Cerebellar cortex (tissue), 1 donor: Measurements from ENCODE around the gene PTK6.
"Not testable (repeated sequence)": the region's sequence is repeated elsewhere in the genome, so short reads cannot be mapped to it uniquely, and the experiment has no call there.

Source experiments
- DNase-seq: peaks from one replicate; pipeline ENCODE4 v3.0.0-alpha.2; 2015; ENCODE audit warnings: low spot score

Gene PTK6

GRCh38 chr20:63529180-63529860, 7.9 kb downstream of the PTK6 start:
- DNase-seq: no peak

- DNase-seq: no peak
Observed at GRCh38 chr20:63527184-63527583, 10.0 kb downstream of the PTK6 start.

DNA sequence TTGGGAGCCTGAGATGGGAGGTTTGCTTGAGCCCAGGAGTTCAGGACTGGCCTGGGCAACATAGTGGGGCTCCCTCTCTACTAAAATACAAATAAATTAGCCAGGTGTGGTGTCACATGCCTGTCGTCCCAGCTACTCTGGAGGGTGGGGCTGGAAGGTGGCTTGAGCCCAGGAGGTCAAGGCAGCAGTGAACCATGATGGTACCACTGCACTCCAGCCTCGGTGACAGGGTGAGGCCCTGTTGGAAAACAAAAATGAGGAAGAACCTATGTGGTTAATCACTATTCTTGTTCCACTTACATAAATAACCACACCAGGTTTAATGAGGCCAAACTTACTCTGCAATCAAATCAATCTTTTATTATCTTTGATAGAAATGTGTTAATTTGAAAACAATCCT, 11.2 kb downstream of the PTK6 start:
- DNase-seq: no peak

GRCh38 chr20:63525185-63525584, 12.0 kb downstream of the PTK6 start:
- no peak for DNase-seq

GRCh38 chr20:63522981-63523611, 14.1 kb downstream of the PTK6 start:
- DNase-seq: no peak

DNA sequence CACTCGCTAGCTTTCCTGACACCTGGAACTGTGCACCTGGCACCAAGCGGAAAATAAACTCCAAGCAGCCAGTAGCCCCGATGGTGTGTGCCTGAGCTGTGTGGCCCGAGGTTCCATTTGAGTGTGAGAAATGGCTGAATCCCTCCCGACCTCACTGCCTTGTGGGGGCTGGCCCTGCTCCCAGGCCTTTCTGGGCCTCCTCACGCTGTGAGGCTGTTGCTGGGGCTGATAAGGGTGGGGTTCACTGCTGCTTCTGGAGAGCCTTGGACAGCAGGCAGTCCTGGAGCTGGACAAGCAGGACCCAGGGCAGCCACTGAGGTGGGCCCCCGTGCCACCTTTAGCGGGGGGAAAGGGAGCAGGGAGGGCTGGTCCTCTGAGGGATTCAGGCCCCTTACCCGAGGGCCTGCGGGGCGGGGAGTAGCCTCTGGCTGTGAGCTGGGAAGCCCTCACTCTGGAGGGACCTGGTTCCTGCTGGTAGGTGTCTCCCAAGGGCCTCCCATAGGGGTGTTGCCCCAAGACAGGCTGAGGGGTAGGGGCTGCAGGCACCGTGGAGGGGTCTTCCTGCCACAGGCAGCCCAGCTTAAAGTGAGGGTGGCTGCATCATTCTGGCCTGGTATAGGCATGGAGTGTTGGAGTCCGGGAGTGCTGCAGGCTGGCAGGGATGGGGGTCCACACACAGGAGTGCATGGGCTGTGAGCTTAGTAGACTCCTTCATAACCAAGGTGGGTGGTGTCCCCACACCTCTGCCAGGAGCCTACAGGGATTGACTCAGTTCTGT, 14.9 kb downstream of the PTK6 start:
- no peak for DNase-seq

DNA sequence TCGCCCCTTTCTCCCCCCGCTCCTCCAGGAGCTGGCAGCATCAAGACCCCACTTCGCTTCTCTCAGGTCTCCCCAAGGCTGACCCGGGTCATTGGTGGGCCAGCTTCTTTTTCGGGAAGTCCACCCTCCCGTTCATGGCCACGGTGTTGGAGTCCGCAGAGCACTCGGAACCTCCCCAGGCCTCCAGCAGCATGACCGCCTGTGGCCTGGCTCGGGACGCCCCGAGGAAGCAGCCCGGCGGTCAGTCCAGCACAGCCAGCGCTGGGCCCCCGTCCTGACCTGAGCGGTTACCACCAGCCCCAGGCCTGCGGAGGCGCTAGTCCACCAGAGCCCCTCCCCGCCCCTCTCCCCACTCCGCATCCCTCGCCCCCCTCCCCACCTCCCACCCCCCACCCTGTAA, 15.6 kb downstream of the PTK6 start:
- DNase-seq: no peak

DNA sequence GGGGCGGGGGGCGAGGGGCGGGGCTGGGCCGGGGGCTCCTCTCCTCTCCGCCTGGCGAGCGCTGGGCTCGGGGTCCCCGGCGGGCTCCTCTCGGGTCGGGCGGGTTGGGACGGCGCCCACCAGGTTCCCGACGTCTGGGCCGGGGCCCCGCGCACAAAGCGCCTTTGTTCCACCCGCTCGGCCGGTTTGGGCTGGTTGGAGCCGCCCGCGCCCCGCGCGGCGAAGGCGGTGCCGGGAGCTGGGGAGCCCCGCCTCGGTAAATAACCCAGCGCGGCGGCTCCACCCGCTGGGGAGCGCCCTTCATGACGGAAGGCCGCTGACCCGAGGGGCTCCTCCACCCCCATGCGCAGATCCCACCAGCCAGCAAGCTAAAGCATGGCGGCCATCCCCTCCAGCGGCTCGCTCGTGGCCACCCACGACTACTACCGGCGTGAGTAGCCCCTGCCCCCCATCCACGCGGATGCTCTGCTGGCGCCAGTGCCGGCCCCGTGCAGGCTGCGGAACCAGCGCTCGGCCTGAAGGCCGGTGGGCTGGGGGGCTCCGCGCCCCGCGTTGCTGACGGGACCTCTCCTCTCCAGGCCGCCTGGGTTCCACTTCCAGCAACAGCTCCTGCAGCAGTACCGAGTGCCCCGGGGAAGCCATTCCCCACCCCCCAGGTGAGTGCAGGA, 16.1 kb downstream of the PTK6 start:
- no peak for DNase-seq

DNA sequence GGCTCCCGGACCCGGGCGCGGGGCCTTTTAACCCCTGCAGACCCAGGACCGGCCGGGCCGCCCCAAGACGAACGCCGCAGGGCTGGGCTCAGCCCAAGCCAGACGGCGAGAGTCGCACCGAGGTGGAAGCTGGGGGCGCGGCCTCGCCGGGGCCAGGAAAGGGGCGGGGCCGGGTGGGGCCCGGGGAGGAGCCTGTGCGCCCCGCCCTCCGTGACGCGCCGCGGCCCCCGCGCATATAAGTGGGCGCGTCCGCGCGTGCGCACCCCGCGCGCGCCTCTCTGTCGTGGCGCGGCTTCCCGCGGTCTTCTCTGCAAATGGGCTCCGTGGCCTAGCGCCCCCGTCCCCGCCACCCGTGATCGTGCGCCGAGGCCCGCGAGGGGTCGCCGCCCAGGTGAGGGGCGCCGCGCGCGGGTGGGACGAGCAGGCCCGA, 16.7 kb downstream of the PTK6 start, which contains the start of gene PPDPF:
TSS of gene PPDPF (plus strand) at position 262 of the 430 bp plus-strand sequence. CDS start 544 bp downstream, outside the sequence.
- peak; percentile 82 for DNase-seq

GRCh38 chr20:63519668-63520503, 17.3 kb downstream of the PTK6 start:
- no peak for DNase-seq

GRCh38 chr20:63518946-63519667, 18.1 kb downstream of the PTK6 start:
- DNase-seq: no peak

- no peak for DNase-seq
Observed at GRCh38 chr20:63518351-63518861, 18.8 kb downstream of the PTK6 start.

- DNase-seq: no peak
Observed at GRCh38 chr20:63517376-63518309, 19.5 kb downstream of the PTK6 start.

DNA sequence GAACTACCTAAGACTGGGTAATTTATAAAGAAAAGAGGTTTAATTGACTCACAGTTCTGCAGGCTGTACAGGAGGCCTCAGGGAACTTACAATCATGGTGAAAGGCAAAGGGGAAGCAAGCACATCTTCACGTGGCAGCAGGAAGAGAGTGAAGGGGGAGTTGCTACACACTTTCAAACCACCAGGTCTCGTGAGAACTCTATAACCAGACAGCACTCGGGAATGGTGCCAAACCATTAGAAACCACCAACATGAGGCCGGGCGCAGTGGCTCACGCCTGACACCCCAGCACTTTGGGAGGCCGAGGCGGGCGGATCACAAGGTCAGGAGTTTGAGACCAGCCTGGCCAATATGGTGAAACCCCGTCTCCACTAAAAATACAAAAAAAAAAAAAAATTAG, 22.7 kb downstream of the PTK6 start:
- not testable (repeated sequence) for DNase-seq

GRCh38 chr20:63513207-63513606, 24.0 kb downstream of the PTK6 start:
- DNase-seq: no peak

DNA sequence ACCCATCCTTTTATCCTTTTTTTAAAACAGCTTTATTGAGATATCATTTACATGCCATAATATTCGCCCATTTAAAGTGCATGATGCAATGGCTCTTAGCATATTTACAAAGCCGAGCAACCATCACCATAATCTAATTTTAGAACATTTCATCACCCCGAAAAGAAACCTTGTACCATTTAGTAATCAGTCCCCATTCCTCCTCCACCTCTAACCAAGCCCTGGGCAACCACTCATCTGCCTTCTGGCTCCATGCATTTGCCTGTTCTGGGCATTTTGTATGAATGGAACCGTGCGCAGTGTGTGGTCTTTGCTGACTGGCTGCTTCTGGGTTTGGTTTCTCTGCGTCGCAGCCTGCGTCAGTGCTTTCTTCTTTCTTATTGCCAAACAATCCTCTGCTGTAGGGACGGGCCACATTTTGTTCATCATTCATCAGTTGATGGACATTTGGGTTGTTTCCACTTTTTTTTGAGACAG, 28.1 kb downstream of the PTK6 start:
- DNase-seq: no peak

- DNase-seq: no peak
Observed at GRCh38 chr20:63508072-63508768, 29.0 kb downstream of the PTK6 start.

- no peak for DNase-seq
Observed at GRCh38 chr20:63507083-63507743, 30.0 kb downstream of the PTK6 start.
